Glutamatergic neuron (in vitro differentiated cells): Measurements from ENCODE around the gene PTPN5. TPM values are rescaled to one million over a fixed set of nuclear protein-coding genes. Genes with fewer than 3 reads are reported as not detected.

Experiments used
- DNase-seq: peaks from one replicate; pipeline ENCODE4 v3.0.0; 2022
- H3K27ac Mint-ChIP-seq: one replicate; pipeline ENCODE4 v1.8.0; 2020; ENCODE audit warnings: mild to moderate bottlenecking, mixed read lengths, inconsistent platforms; ENCODE audit not compliant: unreplicated experiment
- H3K27me3 Mint-ChIP-seq: one replicate; pipeline ENCODE4 v1.8.0; 2020; ENCODE audit warnings: mild to moderate bottlenecking, moderate library complexity, mixed read lengths, inconsistent platforms; ENCODE audit not compliant: unreplicated experiment
- H3K36me3 Mint-ChIP-seq: one replicate; pipeline ENCODE4 v1.8.0; 2020; ENCODE audit warnings: mild to moderate bottlenecking, mixed read lengths, inconsistent platforms; ENCODE audit not compliant: unreplicated experiment
- H3K4me1 Mint-ChIP-seq: one replicate; pipeline ENCODE4 v1.8.0; 2020; ENCODE audit warnings: mild to moderate bottlenecking, low read depth, mixed read lengths, inconsistent platforms; ENCODE audit not compliant: unreplicated experiment
- H3K4me3 Mint-ChIP-seq: one replicate; pipeline ENCODE4 v1.8.0; 2020; ENCODE audit warnings: mild to moderate bottlenecking, mixed read lengths, inconsistent platforms; ENCODE audit not compliant: unreplicated experiment
- H3K9me3 Mint-ChIP-seq: one replicate; pipeline ENCODE4 v1.8.0; 2020; ENCODE audit warnings: mild to moderate bottlenecking, moderate library complexity, mixed read lengths, inconsistent platforms; ENCODE audit not compliant: unreplicated experiment
- total RNA-seq: library from RNA; stranded (reverse); fragmentation: NEBNext Ultra II Directional; extraction: Animal tissue kit (Norgen Biotek cat#: 25700); gene quantifications from one replicate; pipeline ENCODE4 v1.2.1, GENCODE V29; 2021; ENCODE audit not compliant: unreplicated experiment
- TF ChIP-seq, protein P1 (sequence below): fragments of 200-600 bp; sonication (generic); IDR thresholded peaks from one replicate; pipeline ENCODE4 v1.5.0; 2021; ENCODE audit not compliant: partially characterized antibody, unreplicated experiment

PTPN5 gene
- total RNA-seq, 1 donor from 2014 or later, result 25.8 TPM

GRCh38 chr11:18773681-18774080 lies 17.9 kb downstream of the PTPN5 start:
- Mint-ChIP-seq H3K4me3 (no peak overlapping the region), H3K4me1 (peaks cover 29% of the 10 kb centered on the region), H3K27me3 (peaks cover 7% of the 10 kb centered on the region), H3K36me3 (no peaks in the 10 kb centered on the region), H3K9me3 (peaks cover 2% of the 10 kb centered on the region), H3K27ac (no peak overlapping the region)
- DNase-seq, result no peak
- TF ChIP-seq, protein P1, sequence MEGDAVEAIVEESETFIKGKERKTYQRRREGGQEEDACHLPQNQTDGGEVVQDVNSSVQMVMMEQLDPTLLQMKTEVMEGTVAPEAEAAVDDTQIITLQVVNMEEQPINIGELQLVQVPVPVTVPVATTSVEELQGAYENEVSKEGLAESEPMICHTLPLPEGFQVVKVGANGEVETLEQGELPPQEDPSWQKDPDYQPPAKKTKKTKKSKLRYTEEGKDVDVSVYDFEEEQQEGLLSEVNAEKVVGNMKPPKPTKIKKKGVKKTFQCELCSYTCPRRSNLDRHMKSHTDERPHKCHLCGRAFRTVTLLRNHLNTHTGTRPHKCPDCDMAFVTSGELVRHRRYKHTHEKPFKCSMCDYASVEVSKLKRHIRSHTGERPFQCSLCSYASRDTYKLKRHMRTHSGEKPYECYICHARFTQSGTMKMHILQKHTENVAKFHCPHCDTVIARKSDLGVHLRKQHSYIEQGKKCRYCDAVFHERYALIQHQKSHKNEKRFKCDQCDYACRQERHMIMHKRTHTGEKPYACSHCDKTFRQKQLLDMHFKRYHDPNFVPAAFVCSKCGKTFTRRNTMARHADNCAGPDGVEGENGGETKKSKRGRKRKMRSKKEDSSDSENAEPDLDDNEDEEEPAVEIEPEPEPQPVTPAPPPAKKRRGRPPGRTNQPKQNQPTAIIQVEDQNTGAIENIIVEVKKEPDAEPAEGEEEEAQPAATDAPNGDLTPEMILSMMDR, result no peak

DNA sequence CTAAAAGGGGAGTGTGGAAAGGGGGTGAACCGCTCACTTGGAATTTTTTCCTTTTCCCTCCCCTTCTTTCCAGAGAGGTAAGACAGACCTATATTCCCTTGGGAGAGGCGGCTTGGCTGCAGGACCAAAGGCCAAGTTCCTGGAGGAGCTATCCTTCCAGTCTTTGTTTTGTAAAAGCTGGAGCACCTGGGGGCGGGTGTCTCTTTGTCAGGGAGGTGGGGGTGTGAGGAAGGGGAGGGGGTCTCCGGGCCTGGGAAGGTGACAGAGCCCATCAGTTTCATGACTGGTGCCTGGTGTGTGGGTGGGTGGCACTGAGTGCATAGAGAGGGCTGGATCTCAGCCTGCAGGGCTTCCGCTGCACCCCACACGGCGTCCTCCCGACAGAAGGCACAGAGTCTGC lies 18.5 kb downstream of the PTPN5 start:
- Mint-ChIP-seq H3K36me3 (no peaks in the 10 kb centered on the region), H3K4me1 (peaks cover 29% of the 10 kb centered on the region), H3K9me3 (peaks cover 2% of the 10 kb centered on the region), H3K27me3 (peaks cover 6% of the 10 kb centered on the region), H3K27ac (peak overlapping the region; percentile 59), H3K4me3 (no peak overlapping the region)
- TF ChIP-seq, protein P1, result no peak
- no peak for DNase-seq

DNA sequence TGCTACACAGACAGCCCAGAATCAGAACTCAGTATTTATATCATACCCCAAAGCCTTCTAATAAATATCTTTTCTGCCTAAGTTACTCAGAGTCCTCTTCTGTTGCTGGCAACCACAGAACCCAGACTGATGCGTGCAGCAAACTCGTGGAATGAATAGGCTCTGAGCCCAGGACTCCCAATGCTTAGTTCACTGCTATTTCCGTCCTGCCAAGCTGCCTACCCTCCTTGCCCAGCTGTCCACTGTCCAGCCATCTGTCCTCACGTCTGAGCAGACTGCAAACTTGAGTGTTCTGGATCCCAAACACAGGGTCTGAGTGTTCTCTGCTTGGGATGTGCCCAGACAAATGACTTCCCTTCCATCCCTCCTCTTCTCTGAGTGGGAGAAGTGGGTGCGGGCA lies 19.4 kb downstream of the PTPN5 start:
- Mint-ChIP-seq H3K36me3 (no peaks in the 10 kb centered on the region), H3K27me3 (peaks cover 6% of the 10 kb centered on the region), H3K27ac (no peak overlapping the region), H3K4me1 (peaks cover 29% of the 10 kb centered on the region), H3K9me3 (peaks cover 2% of the 10 kb centered on the region), H3K4me3 (no peak overlapping the region)
- TF ChIP-seq, protein P1, result no peak
- DNase-seq, result peak; percentile 32

DNA sequence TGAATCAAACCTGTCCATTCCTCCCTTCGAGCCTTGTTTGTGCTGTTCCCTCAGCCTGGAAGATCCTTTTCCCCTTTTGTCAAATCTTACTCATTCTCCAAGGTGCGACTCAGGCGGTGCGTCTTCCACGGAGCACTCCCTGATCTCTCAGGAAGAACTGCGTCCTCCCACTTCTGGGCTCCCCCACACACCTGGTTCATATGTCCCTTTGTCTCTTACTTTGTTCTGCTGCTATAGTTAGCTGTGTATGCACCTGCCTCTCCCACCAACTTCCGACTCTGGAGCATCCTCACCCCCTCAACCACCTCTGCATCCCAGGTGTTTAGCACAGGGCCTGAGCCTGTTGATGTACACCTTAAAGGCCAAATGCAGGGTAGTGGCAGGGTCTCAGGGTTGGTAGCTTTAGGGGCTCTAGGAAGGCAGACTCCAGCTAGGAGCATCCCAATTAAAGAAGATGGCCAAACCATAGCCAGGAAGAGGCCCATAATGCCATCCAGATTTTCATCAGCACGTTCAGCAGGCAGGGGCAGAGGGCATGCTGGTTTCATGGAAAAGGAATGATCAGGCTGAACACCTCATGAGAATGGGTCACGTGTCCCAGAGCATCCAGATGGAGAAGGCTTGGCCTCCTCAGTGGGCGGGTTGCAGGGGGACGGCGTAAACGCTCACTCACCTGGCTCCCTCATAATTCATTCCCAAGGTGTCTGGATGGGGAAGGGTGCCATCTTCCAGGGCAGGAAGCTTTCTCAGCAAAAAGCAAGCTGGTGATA lies 20.1 kb downstream of the PTPN5 start:
- no peak overlapping the region for H3K4me3 Mint-ChIP-seq
- TF ChIP-seq, protein P1, result no peak
- peaks cover 2% of the 10 kb centered on the region for H3K9me3 Mint-ChIP-seq
- H3K27ac Mint-ChIP-seq, result peak overlapping the region; percentile 17
- peaks cover 6% of the 10 kb centered on the region for H3K27me3 Mint-ChIP-seq
- no peak for DNase-seq
- no peaks in the 10 kb centered on the region for H3K36me3 Mint-ChIP-seq
- H3K4me1 Mint-ChIP-seq, result peaks cover 29% of the 10 kb centered on the region

DNA sequence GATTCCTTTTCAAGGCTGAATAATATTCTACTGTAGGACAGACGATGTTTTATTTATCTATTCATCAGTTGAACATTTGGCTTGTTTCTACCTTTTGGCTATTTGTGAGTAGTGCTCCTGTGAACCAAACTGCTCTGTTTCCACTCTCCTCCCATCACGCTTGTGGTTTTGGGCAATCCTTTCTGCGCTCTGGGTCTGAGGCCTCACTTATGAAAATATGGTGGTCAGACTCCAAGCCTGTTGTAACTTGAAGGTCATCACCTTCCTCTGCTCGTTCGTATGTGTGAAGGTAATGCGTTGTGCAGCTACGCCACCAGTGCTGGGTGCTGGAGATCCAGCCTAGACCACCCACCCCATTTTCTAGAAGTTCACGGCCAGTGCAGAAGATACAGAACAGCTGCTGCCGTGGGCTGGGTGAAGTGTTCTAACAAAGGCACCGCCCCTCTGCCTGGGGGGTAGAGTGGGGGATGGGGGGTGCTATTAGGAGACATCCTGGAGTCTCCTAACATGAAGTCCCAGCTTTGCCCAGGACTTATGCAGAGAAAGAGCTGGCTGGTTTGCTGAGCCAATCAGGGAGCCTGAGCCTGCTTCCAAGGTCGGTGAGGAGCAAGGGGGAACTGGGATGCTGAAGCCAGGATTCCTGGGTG lies 21.0 kb downstream of the PTPN5 start:
- DNase-seq, result no peak
- TF ChIP-seq, protein P1, result no peak
- H3K36me3 Mint-ChIP-seq, result no peaks in the 10 kb centered on the region
- H3K4me1 Mint-ChIP-seq, result peaks cover 29% of the 10 kb centered on the region
- H3K9me3 Mint-ChIP-seq, result peaks cover 5% of the 10 kb centered on the region
- H3K4me3 Mint-ChIP-seq, result no peak overlapping the region
- H3K27me3 Mint-ChIP-seq, result peaks cover 7% of the 10 kb centered on the region
- H3K27ac Mint-ChIP-seq, result no peak overlapping the region
